Loucy (cell line): Measurements from ENCODE around the gene UXT.

Source experiments
- H2AFZ ChIP-seq: fragments of 200-600 bp; sonication (generic); 2 replicates; pipeline ENCODE4 v1.6.0; 2016; ENCODE audit warnings: antibody characterized with exemption, mild to moderate bottlenecking, low read length, moderate library complexity
- H3F3A ChIP-seq: fragments of 200-600 bp; 2 replicates; pipeline ENCODE4 v1.6.0; 2016; ENCODE audit warnings: antibody characterized with exemption, low read depth, mild to moderate bottlenecking
- H3K27me3 ChIP-seq: fragments of 200-600 bp; sonication (generic); 2 replicates; pipeline ENCODE4 v1.6.1; 2014; ENCODE audit warnings: low read length, mild to moderate bottlenecking; ENCODE audit not compliant: insufficient read depth, poor library complexity, severe bottlenecking
- H3K36me3 ChIP-seq: fragments of 200-600 bp; sonication (generic); 2 replicates; pipeline ENCODE4 v1.6.1; 2016; ENCODE audit warnings: low read length; ENCODE audit not compliant: insufficient read depth
- H3K4me1 ChIP-seq: fragments of 200-600 bp; sonication (generic); 2 replicates; pipeline ENCODE4 v1.5.1; 2014; ENCODE audit warnings: low read length, mild to moderate bottlenecking; ENCODE audit not compliant: insufficient read depth, poor library complexity, severe bottlenecking
- H3K4me2 ChIP-seq: fragments of 200-600 bp; sonication (generic); 2 replicates; pipeline ENCODE4 v1.6.0; 2014; ENCODE audit warnings: antibody characterized with exemption, low read length, low read depth, mild to moderate bottlenecking; ENCODE audit not compliant: poor library complexity, severe bottlenecking
- H3K4me3 ChIP-seq: fragments of 200-600 bp; sonication (generic); 2 replicates; pipeline ENCODE4 v1.5.1; 2014; ENCODE audit warnings: low read length, mild to moderate bottlenecking, mixed read lengths; ENCODE audit not compliant: poor library complexity, severe bottlenecking
- H3K79me2 ChIP-seq: fragments of 200-600 bp; sonication (generic); 2 replicates; pipeline ENCODE4 v1.6.1; 2014; ENCODE audit warnings: low read length; ENCODE audit not compliant: insufficient read depth
- H3K9ac ChIP-seq: fragments of 200-600 bp; sonication (generic); 2 replicates; pipeline ENCODE4 v1.6.0; 2014; ENCODE audit warnings: mild to moderate bottlenecking, low read depth, low read length, moderate library complexity; ENCODE audit not compliant: poor library complexity, severe bottlenecking
- H3K9me2 ChIP-seq: fragments of 200-600 bp; sonication (generic); replicated peaks from 2 replicates; pipeline ENCODE4 v1.6.1; 2016; ENCODE audit warnings: low read depth, low read length, mixed read lengths
- H3K9me3 ChIP-seq: fragments of 200-600 bp; sonication (generic); 2 replicates; pipeline ENCODE4 v1.6.1; 2014; ENCODE audit warnings: mild to moderate bottlenecking, antibody characterized with exemption, low read length, low read depth; ENCODE audit not compliant: insufficient read depth
- H4K20me1 ChIP-seq: fragments of 200-600 bp; sonication (generic); 2 replicates; pipeline ENCODE4 v1.6.0; 2014; ENCODE audit warnings: antibody characterized with exemption, low read length, mild to moderate bottlenecking; ENCODE audit not compliant: insufficient read depth, poor library complexity, severe bottlenecking
- EZH2phosphoT487 ChIP-seq: fragments of 200-600 bp; IDR thresholded peaks from 2 replicates; pipeline ENCODE4 v1.6.1; 2018; ENCODE audit warnings: antibody characterized with exemption, mild to moderate bottlenecking, moderate library complexity, borderline replicate concordance
- TF ChIP-seq, protein P1 (sequence below): fragments of 200-600 bp; sonication (generic); conservative IDR thresholded peaks from 2 replicates; pipeline ENCODE4 v1.5.1; 2014; ENCODE audit warnings: mild to moderate bottlenecking, antibody characterized with exemption, low read length

The UXT gene

DNA sequence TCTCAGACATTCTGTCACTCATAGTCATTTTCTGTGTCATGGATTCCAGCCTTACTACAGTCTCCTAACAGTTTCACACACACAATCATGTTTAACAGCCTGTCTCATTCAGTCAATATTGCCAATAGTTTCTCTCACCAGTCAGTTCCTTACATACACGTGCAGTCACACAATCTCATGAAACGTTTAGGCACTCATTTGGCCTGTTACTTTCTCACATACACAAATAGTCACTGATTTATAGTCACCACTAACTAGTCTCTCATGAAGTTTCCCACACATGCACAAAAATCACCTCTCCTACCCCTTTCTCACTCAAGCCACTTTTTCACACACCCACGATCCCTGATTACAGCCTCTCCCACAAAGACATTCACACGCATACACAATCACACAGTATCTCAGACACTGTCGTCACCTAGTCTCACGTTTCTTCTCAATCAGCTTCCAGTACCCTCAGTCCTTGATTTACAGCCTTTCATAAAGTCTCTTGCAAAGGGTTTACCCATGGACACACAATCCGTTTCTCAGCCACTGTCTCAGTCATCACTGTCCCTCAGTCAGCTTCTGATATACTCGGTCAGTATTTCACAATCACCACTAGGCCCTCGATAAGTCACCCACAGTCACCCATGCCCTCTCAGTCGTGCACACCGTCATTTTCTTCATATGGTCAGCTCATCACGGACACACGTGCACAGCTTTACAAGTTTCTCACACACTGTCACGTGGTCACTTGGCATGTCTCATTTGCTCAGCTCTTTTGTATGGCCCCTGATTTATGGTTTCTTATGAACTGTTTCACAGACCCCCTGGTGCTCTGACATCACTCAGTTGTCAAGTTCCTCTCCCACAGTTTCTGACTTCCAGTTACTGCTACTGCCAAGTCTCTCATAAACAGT, 25.0 kb downstream of the UXT start:
- Histone ChIP-seq H3K4me3 (no peak overlapping the region), H3K4me1 (peaks cover 6% of the 10 kb centered on the region), H3K9me3 (no peaks in the 10 kb centered on the region), H3K4me2 (no peak overlapping the region), H4K20me1 (no peaks in the 10 kb centered on the region), H3K9ac (no peak overlapping the region), H3K36me3 (peaks cover 18% of the 10 kb centered on the region; the same call in 1 of the 2 replicates), H3F3A (no peaks in the 10 kb centered on the region), H3K79me2 (no peaks in the 10 kb centered on the region), H3K27me3 (no peaks in the 10 kb centered on the region), H2AFZ (no peak overlapping the region), H3K9me2 (no peaks in the 10 kb centered on the region)
- TF ChIP-seq EZH2phosphoT487, result no peak
- TF ChIP-seq, protein P1, sequence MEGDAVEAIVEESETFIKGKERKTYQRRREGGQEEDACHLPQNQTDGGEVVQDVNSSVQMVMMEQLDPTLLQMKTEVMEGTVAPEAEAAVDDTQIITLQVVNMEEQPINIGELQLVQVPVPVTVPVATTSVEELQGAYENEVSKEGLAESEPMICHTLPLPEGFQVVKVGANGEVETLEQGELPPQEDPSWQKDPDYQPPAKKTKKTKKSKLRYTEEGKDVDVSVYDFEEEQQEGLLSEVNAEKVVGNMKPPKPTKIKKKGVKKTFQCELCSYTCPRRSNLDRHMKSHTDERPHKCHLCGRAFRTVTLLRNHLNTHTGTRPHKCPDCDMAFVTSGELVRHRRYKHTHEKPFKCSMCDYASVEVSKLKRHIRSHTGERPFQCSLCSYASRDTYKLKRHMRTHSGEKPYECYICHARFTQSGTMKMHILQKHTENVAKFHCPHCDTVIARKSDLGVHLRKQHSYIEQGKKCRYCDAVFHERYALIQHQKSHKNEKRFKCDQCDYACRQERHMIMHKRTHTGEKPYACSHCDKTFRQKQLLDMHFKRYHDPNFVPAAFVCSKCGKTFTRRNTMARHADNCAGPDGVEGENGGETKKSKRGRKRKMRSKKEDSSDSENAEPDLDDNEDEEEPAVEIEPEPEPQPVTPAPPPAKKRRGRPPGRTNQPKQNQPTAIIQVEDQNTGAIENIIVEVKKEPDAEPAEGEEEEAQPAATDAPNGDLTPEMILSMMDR, result no peak

DNA sequence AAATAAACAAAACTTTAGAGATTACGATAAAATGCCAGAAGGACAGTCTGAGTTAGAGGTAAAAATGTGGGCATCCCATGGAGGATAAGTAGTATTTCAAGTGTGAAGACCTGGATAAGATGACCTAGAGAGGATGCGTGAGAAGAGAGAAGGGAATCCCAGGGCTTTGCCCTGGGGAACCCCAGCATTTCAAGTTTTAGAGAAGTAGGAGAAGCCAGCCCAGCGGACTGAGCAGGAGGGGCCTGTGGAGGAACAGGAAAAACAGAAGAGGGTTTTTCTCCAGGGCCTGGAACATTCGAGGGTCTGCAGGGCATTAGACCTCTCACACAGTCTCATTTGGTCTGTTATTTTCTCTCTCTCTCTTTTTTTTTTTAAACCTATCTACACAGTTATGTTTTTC, 26.3 kb downstream of the UXT start:
- Histone ChIP-seq H3K4me2 (no peak overlapping the region), H3K36me3 (peaks cover 11% of the 10 kb centered on the region; the same call in 1 of the 2 replicates), H4K20me1 (no peaks in the 10 kb centered on the region), H2AFZ (no peak overlapping the region), H3K4me3 (no peak overlapping the region), H3F3A (no peaks in the 10 kb centered on the region), H3K79me2 (no peaks in the 10 kb centered on the region), H3K27me3 (no peaks in the 10 kb centered on the region), H3K4me1 (peaks cover 6% of the 10 kb centered on the region), H3K9me3 (no peaks in the 10 kb centered on the region), H3K9ac (no peak overlapping the region), H3K9me2 (no peaks in the 10 kb centered on the region)
- no peak for TF ChIP-seq EZH2phosphoT487
- TF ChIP-seq, protein P1, result no peak

DNA sequence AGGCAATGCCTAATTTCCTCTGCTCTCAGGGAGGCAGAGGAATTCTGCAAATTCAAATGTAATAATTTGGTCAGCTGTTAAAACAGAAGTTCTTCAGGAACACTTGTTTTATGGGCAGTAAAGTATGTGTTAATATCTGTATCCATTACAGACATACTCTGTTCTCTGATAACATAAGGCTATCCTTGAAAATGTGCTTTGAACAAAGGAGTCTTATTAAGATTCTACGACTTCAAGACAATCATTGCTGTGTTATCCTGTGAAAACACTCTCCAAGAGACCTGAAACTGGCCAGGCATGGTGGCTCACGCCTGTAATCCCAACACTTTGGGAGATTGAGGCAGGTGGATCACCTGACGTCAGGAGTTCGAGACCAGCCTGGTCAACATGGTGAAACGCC, 27.3 kb downstream of the UXT start:
- Histone ChIP-seq H3K4me3 (no peak overlapping the region), H3K9me2 (no peaks in the 10 kb centered on the region), H2AFZ (no peak overlapping the region), H3K4me1 (peaks cover 6% of the 10 kb centered on the region), H3K36me3 (peaks cover 4% of the 10 kb centered on the region; the same call in 1 of the 2 replicates), H3K4me2 (no peak overlapping the region), H3K9me3 (no peaks in the 10 kb centered on the region), H3K79me2 (no peaks in the 10 kb centered on the region), H4K20me1 (no peaks in the 10 kb centered on the region), H3K9ac (no peak overlapping the region), H3K27me3 (no peaks in the 10 kb centered on the region), H3F3A (no peaks in the 10 kb centered on the region)
- TF ChIP-seq, protein P1, result no peak
- no peak for TF ChIP-seq EZH2phosphoT487
